NCI-H187 (cell line): ENCODE results near the gene TNIP1.
A peak's percentile ranks its signal among the peaks of the same experiment; 100 is the strongest.

Experiments used
- DNase-seq, 2 experiments: peaks; one replicate each; lab custom pipeline; 2025; lab: John Stamatoyannopoulos, UW

The TNIP1 gene

GRCh38 chr5:151083081-151083676 is 2.3 kb upstream of the TNIP1 start:
- peak; percentile 11 to 27 for DNase-seq

GRCh38 chr5:151082282-151082902 is 1.6 kb upstream of the TNIP1 start:
- no peak for DNase-seq

GRCh38 chr5:151081431-151082281 is 822 bp upstream of the TNIP1 start:
- DNase-seq, result no peak

- no peak for DNase-seq
Observed at GRCh38 chr5:151079838-151080612, 809 bp downstream of the TNIP1 start.

- DNase-seq, result no peak
Observed at GRCh38 chr5:151078490-151079262, 2.2 kb downstream of the TNIP1 start.

GRCh38 chr5:151077967-151078366 is 2.9 kb downstream of the TNIP1 start:
- no peak for DNase-seq

GRCh38 chr5:151077419-151077818 is 3.4 kb downstream of the TNIP1 start:
- no peak for DNase-seq

GRCh38 chr5:151076616-151077015 is 4.2 kb downstream of the TNIP1 start:
- DNase-seq, result no peak

GRCh38 chr5:151075698-151076331 is 5.0 kb downstream of the TNIP1 start:
- no peak for DNase-seq

GRCh38 chr5:151074557-151074956 is 6.3 kb downstream of the TNIP1 start:
- DNase-seq, result no peak

GRCh38 chr5:151073280-151073679 is 7.6 kb downstream of the TNIP1 start:
- no peak for DNase-seq

- no peak for DNase-seq
Observed at GRCh38 chr5:151072630-151073025, 8.2 kb downstream of the TNIP1 start.

GRCh38 chr5:151071848-151072629 is 8.8 kb downstream of the TNIP1 start:
- no peak for DNase-seq

- no peak for DNase-seq
Observed at GRCh38 chr5:151071021-151071420, 9.8 kb downstream of the TNIP1 start.

- DNase-seq, result no peak
Observed at GRCh38 chr5:151070449-151070848, 10.4 kb downstream of the TNIP1 start.

GRCh38 chr5:151068433-151069197 is 12.2 kb downstream of the TNIP1 start:
- no peak for DNase-seq

GRCh38 chr5:151067632-151068432 is 13.0 kb downstream of the TNIP1 start:
- DNase-seq, result no peak

GRCh38 chr5:151066920-151067319 is 13.9 kb downstream of the TNIP1 start:
- no peak for DNase-seq

- no peak for DNase-seq
Observed at GRCh38 chr5:151065609-151066008, 15.2 kb downstream of the TNIP1 start.
